GM19025 (cell line): Measurements from ENCODE around the gene GPR26.

Source experiments
- ATAC-seq: cut with Tn5 transposase; IDR thresholded peaks from one replicate; pipeline ENCODE4 v1.9.1; 2021; ENCODE audit warnings: mild to moderate bottlenecking, low read depth, moderate library complexity; ENCODE audit not compliant: unreplicated experiment

Gene GPR26

DNA sequence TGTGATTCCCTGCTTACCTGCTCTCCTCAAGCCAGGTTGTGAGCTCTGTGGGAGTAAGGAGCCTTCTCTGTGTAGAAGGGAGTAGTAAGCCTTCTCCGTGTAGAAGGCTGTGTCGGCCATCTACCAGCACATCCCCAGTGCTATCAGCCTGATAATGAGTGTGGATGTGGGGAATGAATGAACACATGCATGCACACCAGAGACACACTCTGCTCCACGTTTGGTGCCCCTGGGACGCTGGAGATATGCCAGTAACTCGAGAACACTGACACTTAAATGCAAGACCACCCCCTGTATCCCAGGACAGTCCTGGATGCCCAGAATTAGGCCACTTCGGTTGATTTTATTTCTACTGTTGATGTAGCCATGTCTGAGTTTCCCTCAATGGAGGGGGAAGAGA is 21.1 kb upstream of the GPR26 start:
- no peak for ATAC-seq

DNA sequence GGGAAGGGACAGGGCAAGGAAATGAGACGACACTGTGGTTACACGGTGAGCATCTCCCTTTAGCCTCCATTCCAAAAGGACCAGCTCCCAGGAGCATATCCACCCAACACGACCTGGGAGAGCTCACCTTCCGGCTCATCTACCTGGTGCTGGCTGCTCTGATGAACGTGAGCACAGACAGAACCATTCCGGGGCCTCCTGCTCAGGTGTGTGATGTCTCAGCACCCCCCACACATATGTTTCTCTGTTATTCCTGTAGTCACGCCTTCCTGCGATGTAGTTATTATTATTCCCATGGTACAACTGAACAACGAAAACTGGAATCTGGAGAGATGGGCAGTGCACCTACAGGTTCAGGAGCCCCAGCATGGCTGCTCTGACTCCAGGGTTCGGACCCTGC is 20.5 kb upstream of the GPR26 start:
- no peak for ATAC-seq

DNA sequence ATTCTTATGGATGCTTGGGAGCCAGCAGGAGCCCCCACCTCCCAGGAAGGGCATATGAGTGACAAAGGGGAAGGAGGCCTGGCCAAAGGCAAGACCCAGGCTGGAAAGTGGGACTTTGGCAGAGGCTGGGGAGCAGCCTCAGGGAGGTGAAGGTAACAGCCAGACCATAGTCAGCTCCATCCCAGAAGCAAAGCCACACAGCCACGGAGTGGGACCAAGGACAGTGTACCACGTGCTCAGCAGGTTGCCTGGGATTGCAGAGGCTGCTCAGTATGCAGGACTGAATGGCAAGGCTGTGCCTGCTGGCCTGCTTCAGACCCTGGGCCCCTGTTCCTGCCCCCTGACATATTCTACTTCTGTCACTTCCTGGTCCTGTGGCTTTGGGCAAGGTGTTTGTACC is 17.6 kb upstream of the GPR26 start:
- no peak for ATAC-seq

- ATAC-seq, result no peak
Observed at GRCh38 chr10:123649676-123650075, 16.5 kb upstream of the GPR26 start.

GRCh38 chr10:123651421-123652047 is 14.6 kb upstream of the GPR26 start:
- no peak for ATAC-seq

GRCh38 chr10:123655751-123656150 is 10.4 kb upstream of the GPR26 start:
- ATAC-seq, result no peak

DNA sequence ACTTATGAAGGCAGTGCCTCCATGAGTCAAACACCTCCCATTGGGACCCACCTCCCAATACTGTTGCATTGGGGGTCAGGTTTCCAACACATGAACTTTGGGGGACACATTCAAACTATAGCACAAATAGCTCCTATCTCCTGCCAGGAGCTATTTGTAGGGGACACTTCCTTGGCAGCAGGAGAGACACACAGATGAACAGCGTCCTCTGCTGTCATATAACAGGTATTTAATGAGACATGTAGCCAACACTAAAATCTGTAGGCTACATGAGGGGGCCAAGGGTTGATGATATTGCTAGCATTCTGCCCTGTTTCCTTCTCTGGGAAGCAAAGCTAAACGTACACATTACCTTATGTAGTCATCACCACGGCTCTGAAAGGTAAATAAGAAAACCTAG is 2.6 kb upstream of the GPR26 start:
- no peak for ATAC-seq

DNA sequence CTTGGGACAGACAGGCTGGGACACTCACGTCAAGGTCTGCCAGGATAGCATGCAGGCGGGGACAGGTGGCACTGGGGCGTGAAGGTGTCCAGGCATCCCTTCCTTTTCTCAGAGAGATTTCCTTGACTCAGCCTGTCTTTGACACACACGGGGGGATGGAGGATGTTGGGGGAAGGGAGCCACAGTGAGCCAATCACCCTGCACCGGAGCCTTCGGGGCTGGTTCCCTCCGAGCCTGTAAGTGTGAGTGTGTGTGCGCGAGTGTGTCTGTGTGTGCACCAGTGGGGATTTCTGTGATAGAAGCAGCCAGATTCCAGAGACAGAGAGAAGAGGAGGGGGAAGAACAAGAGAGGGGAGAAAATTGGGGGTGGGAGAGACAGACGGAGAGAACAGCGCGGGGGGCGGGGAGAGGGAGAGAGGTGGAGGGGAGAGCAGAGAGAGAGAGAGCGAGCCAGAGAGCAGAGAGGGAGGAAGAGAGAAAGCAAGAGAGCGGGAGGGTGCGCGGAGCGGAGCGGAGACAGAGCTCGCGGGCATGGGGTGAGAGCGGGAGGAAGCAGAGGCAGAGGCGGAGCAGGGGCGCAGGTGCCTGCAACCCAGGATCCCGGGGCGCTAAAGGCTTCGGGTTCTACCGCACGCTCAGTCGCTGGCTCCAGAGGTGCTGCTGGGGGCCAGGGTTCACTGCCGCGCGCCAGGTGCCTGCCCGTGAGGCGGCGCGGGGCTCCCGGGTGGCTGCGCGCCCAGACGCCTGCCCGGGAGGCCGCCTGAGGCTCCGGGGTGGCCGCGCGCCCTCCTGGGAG is 466 bp upstream of the GPR26 start:
- ATAC-seq, result no peak

- no peak for ATAC-seq
Observed at GRCh38 chr10:123669886-123670285, 3.7 kb downstream of the GPR26 start.

DNA sequence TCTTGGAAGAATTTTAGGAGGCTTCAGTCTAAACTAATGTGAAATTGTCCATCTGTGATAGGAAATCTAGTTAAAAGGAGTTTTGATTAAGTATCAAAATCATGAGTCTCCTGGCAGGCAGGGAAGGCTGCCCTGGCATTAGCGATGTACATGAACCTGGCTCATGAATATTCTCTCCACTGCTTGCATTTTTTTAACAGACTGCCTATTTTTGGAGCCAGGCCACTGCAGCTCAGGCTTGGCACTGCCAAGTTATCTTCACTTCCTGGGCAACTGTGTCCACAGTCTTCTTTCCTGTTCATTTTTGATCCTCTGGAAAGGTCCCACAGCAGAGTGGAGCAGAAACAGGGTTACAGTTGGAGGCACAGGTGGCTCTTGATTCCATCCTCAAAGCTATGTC is 7.0 kb downstream of the GPR26 start:
- ATAC-seq, result no peak

- no peak for ATAC-seq
Observed at GRCh38 chr10:123674741-123675140, 8.6 kb downstream of the GPR26 start.

DNA sequence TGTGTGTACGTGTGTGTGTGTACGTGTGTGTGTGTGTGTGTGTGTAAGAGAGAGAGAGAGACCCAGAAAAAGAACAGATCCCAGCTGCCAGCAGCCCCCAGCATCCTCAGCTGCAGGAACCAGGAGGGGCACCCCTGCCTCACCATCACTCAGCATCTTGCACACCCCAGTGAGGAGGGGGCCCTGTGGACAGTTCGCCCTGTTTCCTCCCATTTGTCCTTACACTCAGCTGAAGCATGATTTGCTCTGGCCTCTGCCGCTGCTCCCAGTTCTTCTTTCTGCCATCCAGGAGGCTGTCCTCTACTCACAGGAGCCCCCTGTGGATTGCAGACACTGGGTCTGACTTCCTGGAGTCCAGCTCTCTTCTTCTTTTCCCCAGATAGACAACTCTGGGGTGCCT is 9.7 kb downstream of the GPR26 start:
- no peak for ATAC-seq

GRCh38 chr10:123677556-123677955 is 11.4 kb downstream of the GPR26 start:
- ATAC-seq, result no peak

DNA sequence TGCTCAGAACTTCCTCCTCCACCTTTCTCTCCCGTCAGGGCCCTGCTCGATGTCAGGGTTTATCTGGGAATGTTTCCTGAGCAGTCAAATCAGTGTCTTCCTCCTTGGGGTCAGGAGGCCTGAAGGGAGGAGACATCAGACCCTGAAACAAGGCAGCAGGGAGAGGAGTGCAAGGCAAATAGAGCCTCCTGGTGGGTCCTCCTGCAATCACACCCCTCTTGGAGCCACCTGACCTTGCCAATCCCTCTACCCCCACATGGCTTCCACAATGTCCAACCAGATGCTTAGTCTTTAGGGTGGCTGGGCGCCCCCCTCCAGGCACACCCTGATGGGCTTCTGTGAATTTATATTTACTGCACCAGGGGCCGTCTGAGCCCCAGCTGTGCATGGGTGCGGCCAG is 12.2 kb downstream of the GPR26 start:
- ATAC-seq, result no peak

- no peak for ATAC-seq
Observed at GRCh38 chr10:123681285-123681684, 15.1 kb downstream of the GPR26 start.

- ATAC-seq, result no peak
Observed at GRCh38 chr10:123682477-123682876, 16.3 kb downstream of the GPR26 start.

DNA sequence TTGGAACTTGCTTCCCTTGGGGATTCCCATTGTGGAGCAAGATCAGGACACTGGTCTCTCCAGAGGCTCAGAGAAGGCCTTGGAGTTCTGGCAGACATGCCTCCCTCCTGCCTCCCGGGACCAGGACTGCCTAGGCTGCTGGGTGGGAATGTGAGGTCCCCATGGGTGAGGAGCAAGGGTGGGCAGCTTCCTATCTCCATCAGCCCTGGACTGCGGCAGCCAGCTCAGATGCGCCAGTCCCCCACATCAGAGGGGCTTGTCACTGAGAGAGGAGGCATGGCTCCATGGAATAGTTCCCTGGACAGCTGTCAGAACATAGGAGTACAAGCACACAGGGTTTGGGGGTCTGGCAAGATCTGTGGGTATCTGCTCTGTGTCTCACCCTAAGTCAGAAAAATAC is 17.3 kb downstream of the GPR26 start:
- no peak for ATAC-seq

DNA sequence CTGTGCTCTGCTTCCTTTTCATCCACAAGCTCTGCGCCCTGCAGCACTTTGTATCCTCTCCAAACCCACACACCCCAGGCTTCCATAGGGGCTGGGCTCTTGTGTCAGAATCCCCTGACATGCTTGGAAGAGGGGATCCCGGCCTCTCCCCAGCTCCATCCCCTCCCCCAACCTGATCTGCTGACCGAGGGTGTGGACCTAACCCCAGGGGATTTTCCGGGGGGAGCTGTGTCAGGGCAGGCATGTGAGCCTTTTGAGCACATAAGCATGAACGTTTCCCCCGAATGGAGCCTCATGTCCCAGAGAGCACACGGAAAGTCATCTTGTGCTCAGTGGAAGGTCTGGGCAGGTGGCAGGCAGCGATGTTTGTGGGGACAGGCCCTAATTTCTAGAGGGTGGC is 17.7 kb downstream of the GPR26 start:
- no peak for ATAC-seq

- no peak for ATAC-seq
Observed at GRCh38 chr10:123685260-123685659, 19.1 kb downstream of the GPR26 start.

GRCh38 chr10:123687758-123688157 is 21.6 kb downstream of the GPR26 start:
- no peak for ATAC-seq

DNA sequence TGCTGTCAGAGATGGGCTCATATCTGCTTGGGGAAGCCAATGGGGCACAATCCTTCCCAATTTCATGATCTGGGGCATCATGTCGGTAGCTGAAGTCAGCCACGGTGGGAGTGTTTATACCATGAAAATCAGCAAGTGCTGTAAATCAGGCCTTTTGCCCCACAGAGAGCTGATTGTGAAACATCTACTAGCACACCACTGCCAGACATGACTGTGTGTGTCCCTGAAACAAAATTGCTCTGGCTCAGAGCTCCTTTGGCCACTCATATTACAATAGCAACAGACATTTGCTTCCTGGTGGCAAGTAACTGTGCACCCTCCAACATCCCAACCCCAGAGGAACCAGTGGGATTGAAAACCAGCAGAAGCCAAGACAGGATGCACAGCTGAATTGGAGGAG is 23.7 kb downstream of the GPR26 start:
- ATAC-seq, result no peak

DNA sequence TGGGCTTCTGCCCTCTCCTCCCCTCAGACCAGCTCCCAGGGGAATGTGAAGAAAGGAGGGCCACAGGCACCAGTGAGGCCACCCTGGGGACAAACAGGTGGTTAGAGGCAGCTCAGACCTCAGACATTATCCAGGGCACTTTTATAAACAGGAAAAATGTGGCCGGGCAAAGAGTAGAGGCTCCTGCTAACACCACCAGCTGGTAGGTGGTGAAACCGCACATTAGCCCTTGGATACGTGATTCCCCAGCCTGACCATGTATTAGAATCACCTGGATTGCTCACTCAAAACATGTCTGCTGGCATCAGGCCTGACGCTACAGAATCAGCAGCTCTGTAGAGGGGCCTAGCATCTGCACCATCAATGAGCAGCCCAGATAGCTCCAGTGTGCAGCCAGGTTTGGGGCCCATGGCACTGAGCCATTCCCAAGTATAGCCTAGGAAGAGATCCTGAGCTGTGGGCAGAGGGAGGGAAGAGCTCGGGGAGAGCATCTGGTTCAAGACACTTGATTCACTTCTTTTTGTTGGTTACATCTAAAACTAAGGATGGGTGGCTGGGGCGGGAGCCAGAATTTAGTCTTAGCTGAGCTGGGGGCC is 37.1 kb downstream of the GPR26 start:
- ATAC-seq, result no peak
